Tongue (tissue), 3 donors: ENCODE data around the gene CLEC4D. TPM values are rescaled to one million over a fixed set of nuclear protein-coding genes. Genes with fewer than 3 reads are reported as not detected.
A peak's percentile ranks its signal among the peaks of the same experiment; 100 is the strongest.
"Not testable (repeated sequence)": the region's sequence is repeated elsewhere in the genome, so short reads cannot be mapped to it uniquely, and the experiment has no call there.

Experiments used
- DNase-seq: peaks from one replicate; pipeline ENCODE4 v3.0.0-alpha.2; 2015
- small RNA-seq: library from RNA; depleted of rRNA; stranded (forward); fragments of <200 nt; gene quantifications from one replicate; pipeline ENCODE3, GENCODE V24; 2014; ENCODE audit warnings: low replicate concordance
- total RNA-seq: library from RNA; depleted of rRNA; stranded (reverse); fragments of >200 nt; gene quantifications from one replicate; pipeline ENCODE4 v1.2.3, GENCODE V29; 2014

Gene CLEC4D
- total RNA-seq, 1 donor from 2014 or later = 0.31 TPM

- DNase-seq = not testable (repeated sequence)
These were observed 24.5 kb downstream of the CLEC4D start for GRCh38 chr12:8537820-8538219.

DNA sequence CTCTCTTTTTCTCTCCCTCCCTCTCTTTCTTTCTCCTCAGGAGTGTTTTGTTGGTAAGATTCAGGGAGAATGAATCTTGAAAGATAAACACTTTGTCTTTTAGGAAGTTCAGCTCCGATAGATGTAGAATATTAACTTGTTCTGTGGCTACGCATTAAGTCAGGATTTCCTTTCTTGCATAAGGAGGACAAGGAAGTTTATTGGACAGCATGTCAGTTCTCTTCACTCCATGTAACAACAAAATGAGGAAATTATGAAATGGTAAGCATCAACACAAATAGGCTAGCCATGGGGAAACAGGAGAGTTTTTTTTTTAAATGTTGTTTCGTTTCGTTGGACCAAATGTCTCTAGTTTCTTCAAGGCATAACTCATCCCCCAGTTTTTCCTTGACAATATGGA, 27.5 kb downstream of the CLEC4D start, which contains the start of gene CLEC4E:
Gene CLEC4E (minus strand): TSS at position 75 of the 400 bp plus-strand sequence. CDS start 108 bp downstream, outside the sequence.
- not testable (repeated sequence) for DNase-seq

DNA sequence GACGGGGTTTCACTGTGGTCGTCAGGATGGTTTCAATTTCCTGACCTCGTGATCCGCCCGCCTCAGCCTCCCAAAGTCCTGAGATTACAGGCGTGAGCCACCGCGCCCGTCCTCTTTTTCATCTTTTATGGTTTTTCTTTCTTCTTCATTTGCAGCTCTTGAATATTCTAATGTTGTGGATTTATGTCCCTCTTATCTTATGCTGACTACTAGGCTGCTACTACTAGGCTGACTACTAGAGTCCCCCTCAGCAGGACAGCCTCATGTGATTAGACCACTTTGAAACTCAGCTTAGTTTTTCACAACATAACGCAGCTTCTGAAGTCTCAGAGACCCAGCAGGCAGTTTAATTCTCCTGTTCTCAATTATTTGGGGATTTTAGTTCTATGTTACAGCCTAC, 28.3 kb downstream of the CLEC4D start:
- DNase-seq = no peak

GRCh38 chr12:8544295-8544694, 31.0 kb downstream of the CLEC4D start:
- peak; percentile 86 for DNase-seq

- DNase-seq = no peak
These were observed 33.3 kb downstream of the CLEC4D start for GRCh38 chr12:8546591-8546990.

GRCh38 chr12:8547645-8548044, 34.3 kb downstream of the CLEC4D start:
- no peak for DNase-seq

DNA sequence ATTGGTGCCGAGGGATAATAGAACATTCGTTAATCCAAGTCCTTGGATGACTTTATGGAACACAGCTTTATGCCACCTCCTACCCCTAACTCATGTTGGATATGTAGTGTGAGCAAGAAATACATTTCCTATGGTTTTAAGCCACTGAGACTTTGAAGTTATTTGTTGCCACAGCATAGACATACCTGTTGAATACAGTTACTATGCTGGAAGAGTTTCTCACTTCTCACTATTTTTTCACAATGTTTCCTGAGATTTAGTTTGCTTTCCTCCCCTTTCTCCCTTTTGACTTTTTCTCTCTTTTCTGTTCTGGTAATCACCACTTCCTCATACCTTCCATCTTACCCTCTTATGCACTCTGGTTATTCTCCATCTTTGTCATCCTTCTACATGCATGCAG, 34.9 kb downstream of the CLEC4D start:
- no peak for DNase-seq

DNA sequence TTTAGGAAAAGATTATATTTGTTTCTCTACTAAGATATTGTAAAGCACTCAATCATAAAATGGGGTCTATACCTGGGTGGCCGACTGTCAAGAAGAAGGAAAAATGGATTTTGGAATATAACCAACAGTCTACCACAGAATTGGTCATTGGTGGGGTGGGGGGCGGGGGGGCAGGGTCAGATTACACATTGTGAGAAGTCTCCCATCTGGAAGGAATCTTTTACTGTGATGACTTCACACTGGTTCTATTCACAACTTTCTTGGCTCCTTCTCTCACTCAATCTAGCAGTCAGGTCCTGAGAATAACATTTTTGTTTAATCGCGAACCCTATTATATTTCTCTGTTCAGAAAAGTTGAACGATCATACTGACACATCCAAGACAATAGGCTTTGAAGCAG, 36.1 kb downstream of the CLEC4D start:
- no peak for DNase-seq

GRCh38 chr12:8553088-8553627, 39.9 kb downstream of the CLEC4D start:
- no peak for DNase-seq

- DNase-seq = no peak
These were observed 41.3 kb downstream of the CLEC4D start for GRCh38 chr12:8554451-8555195.

DNA sequence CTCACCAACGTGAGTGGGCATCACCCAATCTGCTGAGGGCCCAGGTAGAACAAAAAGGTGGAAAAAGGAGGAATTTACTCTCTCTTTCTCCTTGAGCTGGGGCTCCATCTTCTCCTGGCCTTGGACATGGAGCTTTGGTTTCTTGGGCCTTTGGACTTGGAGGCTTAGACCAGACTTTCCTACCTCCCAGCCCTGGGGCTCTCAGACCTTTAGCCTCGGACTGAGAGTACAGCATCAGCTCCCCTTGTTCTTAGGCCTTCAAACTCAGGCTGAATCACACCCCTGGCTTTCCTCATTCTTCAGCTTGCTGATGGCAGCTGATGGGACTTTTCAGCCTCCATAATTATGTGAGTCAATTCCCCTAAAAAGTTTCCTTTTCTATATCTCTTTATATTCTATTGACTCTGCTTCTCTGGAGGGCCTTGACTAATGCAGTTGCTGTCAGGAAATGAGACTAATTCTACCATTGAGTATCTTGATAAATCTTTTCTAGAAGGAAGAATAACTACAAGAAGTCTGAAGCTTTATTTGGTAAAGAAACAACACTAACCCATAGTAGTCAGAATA, 43.3 kb downstream of the CLEC4D start:
- DNase-seq = no peak

DNA sequence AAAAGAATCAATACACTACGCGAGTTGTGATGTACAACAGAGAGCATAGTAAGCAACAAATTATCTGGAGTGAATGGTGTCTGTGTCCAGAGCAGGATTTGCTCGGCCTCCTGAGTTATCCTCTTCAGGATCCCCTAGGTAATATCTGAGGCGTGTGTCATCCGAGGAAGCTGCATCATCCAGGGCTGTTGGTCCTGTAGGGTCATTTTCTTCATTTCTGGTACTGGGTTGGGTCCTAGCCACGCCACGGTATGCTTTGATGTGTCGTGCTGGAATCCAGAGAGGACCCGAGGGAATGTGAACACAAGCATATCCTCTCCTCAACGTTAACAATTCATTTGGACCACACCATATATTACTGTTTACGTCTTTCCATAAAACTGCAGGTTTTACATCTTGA, 46.4 kb downstream of the CLEC4D start:
- no peak for DNase-seq

DNA sequence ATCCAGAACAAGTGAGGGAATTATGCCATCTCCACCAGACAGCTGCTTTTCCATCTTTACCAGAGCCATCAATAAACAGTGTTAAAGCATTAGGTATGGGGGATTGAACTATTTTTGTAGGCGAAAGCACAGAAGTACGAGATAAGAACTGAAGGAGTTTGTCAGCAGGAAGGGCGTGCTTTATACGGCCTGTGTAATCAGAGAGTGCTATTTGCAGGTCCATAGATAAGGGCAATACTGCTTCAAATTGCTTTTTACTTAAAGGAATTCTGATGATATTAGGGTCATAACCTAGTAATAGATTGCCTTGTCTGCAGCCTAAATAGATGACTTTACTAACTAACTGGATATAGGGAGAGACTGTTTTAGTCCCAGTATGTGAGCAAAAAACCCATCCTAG, 47.7 kb downstream of the CLEC4D start:
- no peak for DNase-seq

DNA sequence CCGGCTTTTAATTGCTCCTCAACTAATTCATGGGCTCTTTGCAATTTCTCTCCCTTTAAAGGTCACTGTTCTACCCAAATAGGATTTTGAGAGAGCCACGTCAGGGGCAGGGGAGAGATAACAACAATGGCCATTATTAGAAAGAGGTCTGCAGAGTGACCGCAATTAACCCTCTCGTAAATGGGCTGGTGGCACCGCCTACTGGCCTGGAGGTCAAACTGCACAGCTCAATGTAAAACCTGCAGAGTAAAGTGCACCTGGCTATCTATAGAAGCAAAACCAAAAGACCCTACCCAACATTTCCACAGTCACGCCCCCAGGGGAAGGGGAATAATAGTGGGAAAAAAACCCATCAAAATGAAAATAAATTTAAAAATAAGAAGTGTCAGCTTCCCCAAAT, 49.0 kb downstream of the CLEC4D start:
- no peak for DNase-seq

- no peak for DNase-seq
These were observed 50.1 kb downstream of the CLEC4D start for GRCh38 chr12:8563356-8563755.

- DNase-seq = no peak
These were observed 51.4 kb downstream of the CLEC4D start for GRCh38 chr12:8564656-8565055.

DNA sequence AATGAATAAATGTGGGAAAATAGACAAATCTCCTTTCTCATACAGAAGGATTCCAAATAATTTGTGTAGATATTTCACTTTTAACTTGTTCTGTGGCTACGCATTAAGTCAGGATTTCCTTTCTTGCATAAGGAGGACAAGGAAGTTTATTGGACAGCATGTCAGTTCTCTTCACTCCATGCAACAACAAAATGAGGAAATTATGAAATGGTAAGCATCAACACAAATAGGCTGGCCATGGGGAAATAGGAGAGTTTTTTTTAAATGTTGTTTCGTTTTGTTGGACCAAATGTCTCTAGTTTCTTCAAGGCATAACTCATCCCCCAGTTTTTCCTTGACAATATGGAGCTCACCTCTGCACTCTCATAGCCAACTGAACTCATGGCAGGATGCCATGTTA, 52.7 kb downstream of the CLEC4D start:
- not testable (repeated sequence) for DNase-seq

DNA sequence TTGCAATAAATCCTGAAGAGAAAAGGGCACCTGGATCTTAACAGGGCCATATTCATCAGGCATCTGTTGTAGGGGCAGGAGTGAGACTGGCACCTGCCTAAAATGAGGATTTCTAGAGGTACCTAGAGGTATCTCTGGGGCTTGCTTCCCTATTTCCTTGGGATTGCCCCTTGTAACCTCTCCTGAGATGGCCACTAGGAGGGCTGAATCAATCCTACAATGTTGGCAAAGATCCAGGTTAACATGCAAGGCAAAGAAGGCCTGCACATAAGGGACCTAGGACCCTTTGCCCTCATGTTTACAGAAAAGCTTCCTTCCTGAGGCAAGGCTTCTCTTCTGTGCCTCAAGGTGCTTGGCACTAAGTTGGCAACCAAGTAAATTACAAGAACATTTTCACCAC, 53.2 kb downstream of the CLEC4D start:
- no peak for DNase-seq

Small RNA genes within 50 kb of the gene (small RNA-seq; reads per million reads assigned to genes)
- gene RNU6-275P = not detected

Other genes with a start within 250 kb of the CLEC4D start
- not detected for gene CLEC6A, start 57.5 kb upstream of the CLEC4D start, total RNA-seq
- not detected for gene CLEC4E, start 27.4 kb downstream of the CLEC4D start, total RNA-seq
- gene AICDA, start 99.4 kb downstream of the CLEC4D start, total RNA-seq = 0.10 TPM
- gene MFAP5, start 149.3 kb downstream of the CLEC4D start, total RNA-seq = 100 TPM
- 79.8 TPM for gene RIMKLB, start 184.5 kb downstream of the CLEC4D start, total RNA-seq